IPS-20b (cell line): Measurements from ENCODE around the gene PAFAH1B1.

Experiments
- H3K27ac ChIP-seq: one replicate; pipeline ENCODE4 v1.5.1; 2013; ENCODE audit warnings: low read length
- H3K27me3 ChIP-seq: 2 replicates; pipeline ENCODE4 v1.6.1; 2013; ENCODE audit warnings: mild to moderate bottlenecking, low read length, inconsistent platforms; ENCODE audit not compliant: insufficient read depth
- H3K36me3 ChIP-seq: 2 replicates; pipeline ENCODE4 v1.6.1; 2013; ENCODE audit warnings: low read depth, mild to moderate bottlenecking, inconsistent platforms, low read length, moderate library complexity; ENCODE audit not compliant: insufficient read depth
- H3K4me1 ChIP-seq: 2 replicates; pipeline ENCODE4 v1.6.1; 2013; ENCODE audit warnings: mild to moderate bottlenecking, control low read depth, inconsistent platforms, low read length, moderate library complexity; ENCODE audit not compliant: insufficient read depth
- H3K4me3 ChIP-seq: 2 replicates; pipeline ENCODE4 v1.5.1; 2013; ENCODE audit warnings: mild to moderate bottlenecking, low read length, inconsistent platforms
- H3K9ac ChIP-seq: 2 replicates; pipeline ENCODE4 v1.6.1; 2013; ENCODE audit warnings: low read depth, mild to moderate bottlenecking, inconsistent platforms, low read length, moderate library complexity
- H3K9me3 ChIP-seq: 2 replicates; pipeline ENCODE4 v1.6.1; 2013; ENCODE audit warnings: mild to moderate bottlenecking, low read depth, low read length, inconsistent platforms; ENCODE audit not compliant: insufficient read depth

Gene PAFAH1B1

DNA sequence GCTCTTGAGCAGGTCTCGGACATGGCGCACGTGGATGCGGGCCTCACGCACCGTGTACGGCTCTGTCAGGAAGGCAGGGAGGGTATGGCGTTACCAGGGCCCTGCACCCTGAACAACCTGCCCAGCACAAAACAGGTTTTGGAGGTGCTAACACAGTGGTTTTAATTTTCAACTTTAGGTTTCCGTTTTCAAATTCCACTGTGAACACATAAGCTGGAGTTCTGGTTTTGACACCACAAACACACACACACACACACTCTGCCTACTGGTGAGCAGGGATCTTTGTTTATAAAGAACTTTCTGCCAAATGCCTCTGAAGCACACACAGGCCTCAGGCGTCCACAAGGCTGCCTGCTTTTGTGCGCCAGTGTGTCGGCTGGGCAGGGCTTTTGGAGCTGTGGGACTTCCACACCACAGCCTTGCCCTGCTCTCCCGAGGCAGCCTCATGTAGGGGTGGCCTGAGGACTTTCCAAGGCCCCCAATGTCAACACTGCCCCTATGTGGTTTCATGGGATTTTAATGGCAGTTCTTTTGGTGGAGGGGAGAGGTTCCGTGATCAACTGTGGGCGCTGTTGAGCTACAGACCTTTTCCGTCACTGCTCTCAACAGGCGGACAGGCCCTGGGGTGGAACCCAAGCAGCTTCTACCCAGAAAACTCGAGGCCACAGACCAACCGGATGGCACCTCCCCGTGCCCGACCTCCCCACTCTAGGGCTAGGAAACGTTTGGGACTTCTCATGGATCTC, 108.7 kb downstream of the PAFAH1B1 start:
- Histone ChIP-seq H3K27ac (no peak overlapping the region), H3K4me1 (no peaks in the 10 kb centered on the region), H3K36me3 (peaks cover 54% of the 10 kb centered on the region), H3K9me3 (no peaks in the 10 kb centered on the region), H3K27me3 (no peaks in the 10 kb centered on the region), H3K9ac (no peak overlapping the region), H3K4me3 (no peak overlapping the region)

DNA sequence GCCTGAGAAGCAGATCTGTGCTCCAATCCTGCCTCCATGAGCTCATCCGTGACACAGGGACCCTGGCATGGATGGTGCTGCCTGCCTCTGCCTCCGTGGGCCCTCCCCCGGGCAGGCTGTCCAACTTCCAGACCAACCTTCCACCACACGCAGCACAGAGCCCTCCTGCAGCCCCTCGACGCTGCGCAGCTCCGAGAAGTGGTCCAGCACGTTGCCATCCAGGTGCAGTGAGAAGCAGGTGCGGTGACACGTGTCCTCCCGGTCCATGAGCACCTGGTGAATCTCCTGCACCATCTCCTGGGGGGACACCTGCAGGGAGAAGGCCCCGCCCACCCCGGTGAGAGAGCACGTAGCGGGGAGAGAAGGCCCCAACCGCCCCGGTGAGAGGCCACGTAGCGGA, 109.7 kb downstream of the PAFAH1B1 start:
- H3K4me3 ChIP-seq = no peak overlapping the region
- H3K36me3 ChIP-seq = peaks cover 44% of the 10 kb centered on the region
- H3K9ac ChIP-seq = no peak overlapping the region
- H3K4me1 ChIP-seq = peaks cover 4% of the 10 kb centered on the region; the same call in 1 of the 2 replicates
- no peaks in the 10 kb centered on the region for H3K9me3 ChIP-seq
- no peaks in the 10 kb centered on the region for H3K27me3 ChIP-seq
- H3K27ac ChIP-seq = no peak overlapping the region

DNA sequence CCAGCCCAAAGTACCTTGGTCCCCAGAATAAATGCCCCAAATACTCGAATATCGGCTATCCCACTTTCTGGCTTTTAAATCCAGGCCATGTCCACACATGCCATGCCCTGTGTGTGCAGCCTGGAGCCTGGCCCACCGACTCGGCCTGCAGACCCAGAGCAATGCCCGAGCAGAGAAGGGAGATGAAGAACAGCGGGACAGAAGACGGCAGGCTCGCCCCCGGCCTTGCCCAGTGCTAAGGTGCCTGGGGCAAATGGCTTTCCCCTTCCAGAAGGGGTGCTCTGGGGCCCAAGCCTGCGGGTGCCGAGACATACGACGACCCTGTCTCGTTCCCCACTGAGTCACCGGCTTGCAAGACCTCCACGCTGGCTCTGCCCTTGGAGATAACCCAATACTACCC, 110.2 kb downstream of the PAFAH1B1 start:
- Histone ChIP-seq H3K36me3 (peaks cover 41% of the 10 kb centered on the region), H3K9ac (no peak overlapping the region)

DNA sequence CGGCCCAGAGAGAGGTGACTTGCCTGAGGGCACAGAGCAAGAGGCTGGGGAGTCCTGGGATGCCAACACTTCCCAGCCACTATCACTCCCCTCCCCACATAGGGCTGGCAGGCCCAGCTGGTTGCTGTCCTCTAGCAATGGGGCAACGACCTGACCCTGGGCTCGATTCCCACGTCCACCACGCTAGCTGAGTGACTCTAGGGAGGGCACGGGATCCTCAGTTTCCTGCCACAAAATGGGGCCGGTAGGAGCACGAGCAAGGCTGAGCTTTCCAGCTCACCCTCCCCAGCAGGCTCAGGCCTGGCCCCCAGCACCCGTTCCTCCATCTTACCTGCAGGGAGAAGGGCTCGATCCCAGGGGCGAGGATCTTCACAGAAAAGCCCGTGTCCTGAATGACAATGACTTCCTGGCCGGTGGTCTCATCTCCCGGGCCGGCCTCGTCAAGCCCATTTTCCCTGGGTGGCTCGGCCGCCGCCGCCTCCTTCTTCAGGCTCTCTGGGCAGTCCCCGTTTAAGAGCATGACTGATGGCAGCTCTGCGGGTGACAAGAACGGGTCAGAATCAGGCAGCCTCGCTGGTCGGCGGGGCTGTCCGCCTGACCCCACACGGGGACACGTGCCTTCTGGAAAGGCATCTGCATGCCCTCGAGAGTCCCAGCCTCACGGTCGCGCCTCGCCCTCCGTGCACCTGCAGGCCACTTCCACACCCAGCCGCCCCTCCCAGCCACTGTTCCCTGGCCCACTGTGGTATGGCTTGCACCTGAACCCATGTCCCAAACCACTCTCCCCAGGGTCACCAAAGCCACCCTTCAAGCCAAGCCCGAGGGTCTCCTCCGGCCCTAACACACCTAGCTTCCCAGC, 110.8 kb downstream of the PAFAH1B1 start:
- peaks cover 36% of the 10 kb centered on the region for H3K36me3 ChIP-seq
- no peak overlapping the region for H3K27ac ChIP-seq
- H3K9ac ChIP-seq = no peak overlapping the region
- H3K4me3 ChIP-seq = no peak overlapping the region
- H3K4me1 ChIP-seq = peaks cover 11% of the 10 kb centered on the region
- H3K27me3 ChIP-seq = no peaks in the 10 kb centered on the region
- no peaks in the 10 kb centered on the region for H3K9me3 ChIP-seq

More for the DNA sequence above, 110.2 kb downstream of the PAFAH1B1 start:
- no peaks in the 10 kb centered on the region for H3K27me3 ChIP-seq
- no peaks in the 10 kb centered on the region for H3K9me3 ChIP-seq
- H3K4me3 ChIP-seq = no peak overlapping the region
- peaks cover 6% of the 10 kb centered on the region; the same call in 1 of the 2 replicates for H3K4me1 ChIP-seq
- H3K27ac ChIP-seq = no peak overlapping the region

DNA sequence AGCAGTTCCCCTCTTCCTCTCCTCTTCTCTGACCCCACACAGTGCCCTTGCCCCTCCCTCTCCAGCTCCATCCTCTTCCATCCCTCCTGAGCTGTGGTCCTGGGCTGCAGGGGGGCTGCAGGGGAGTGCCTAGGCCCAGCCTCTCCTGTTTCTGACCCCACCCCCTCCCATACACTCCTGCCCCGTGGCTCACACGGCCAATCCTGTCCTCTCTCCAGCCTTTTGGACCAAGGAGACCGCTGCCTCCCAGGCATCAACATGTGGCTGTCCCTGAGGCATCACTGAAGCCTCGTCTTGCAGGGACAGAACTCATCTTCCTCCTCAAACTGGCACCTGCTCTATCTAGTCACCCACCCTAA, 111.4 kb downstream of the PAFAH1B1 start:
- H3K36me3 ChIP-seq = peaks cover 33% of the 10 kb centered on the region

DNA sequence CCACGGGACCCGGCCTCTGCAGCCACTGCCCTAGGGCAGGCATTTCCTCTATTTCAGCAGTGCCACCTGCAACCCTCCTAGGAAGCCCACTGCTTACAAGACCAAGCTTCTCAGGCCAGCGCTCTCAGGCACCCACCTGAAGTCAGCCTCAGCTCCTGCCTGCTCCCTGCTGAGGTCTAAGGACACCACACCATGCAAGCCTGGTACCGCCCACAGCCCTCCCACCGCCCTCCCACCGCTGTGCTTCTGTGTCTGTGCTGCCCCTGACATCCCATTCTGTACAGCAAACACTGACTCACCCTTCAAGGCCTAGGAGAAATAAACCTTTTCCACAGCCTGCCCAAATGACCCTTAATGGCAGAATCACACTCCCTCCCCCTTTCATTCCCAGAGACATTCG, 111.8 kb downstream of the PAFAH1B1 start:
- Histone ChIP-seq H3K36me3 (peaks cover 29% of the 10 kb centered on the region), H3K9ac (no peak overlapping the region), H3K27me3 (peaks cover 3% of the 10 kb centered on the region; the same call in 1 of the 2 replicates), H3K27ac (no peak overlapping the region), H3K9me3 (no peaks in the 10 kb centered on the region), H3K4me1 (peaks cover 14% of the 10 kb centered on the region), H3K4me3 (no peak overlapping the region)

More for the DNA sequence above, 111.4 kb downstream of the PAFAH1B1 start:
- Histone ChIP-seq H3K9ac (no peak overlapping the region), H3K27ac (no peak overlapping the region), H3K4me3 (no peak overlapping the region), H3K27me3 (no peaks in the 10 kb centered on the region), H3K9me3 (no peaks in the 10 kb centered on the region), H3K4me1 (peaks cover 14% of the 10 kb centered on the region)

DNA sequence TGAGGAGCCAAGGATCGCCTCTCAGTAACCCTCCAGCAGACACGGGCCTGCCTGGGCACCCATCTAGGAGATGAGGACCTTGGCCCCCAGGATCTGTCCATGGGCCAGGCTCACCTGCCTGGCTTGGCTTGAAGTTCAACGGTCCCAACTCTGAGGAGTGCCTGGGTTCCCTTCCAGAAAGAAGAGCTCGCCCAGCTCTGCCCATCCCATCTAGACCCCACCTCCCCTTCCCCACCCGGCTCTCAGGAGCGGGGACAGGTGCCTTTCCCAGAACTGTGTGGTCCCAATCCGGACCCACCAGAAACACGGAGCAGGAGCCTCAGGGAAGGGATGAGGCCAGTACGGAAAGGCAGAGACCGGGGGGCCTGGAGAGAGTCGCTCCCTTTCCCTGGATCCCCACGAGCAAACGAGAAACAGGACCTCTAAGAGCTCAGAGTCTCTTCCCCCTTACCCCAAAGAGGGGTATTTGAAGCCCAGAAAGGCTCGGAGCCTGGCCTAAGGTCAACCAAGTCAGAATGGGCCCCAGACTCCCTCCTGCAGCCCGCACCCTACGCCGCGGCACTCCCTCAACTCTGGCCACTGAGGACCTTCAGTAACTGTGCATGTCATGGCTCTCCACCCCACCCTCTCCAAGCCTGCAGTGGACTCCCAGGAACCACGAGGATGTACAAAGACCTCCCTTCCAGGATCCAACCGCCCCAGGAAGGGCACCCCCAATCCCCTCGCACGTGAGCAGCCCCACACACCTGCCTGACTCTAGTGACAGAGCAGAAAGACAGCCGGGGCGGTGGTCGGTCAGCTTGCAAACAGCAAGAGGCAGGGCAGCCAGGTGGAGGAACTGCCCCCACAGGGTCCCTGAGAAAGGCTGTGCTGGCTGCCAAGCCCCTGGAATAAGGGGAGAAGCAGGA, 112.7 kb downstream of the PAFAH1B1 start:
- no peak overlapping the region; the same call in 1 of the 2 replicates for H3K9ac ChIP-seq
- H3K36me3 ChIP-seq = peaks cover 21% of the 10 kb centered on the region
- H3K27ac ChIP-seq = no peak overlapping the region
- H3K4me1 ChIP-seq = peaks cover 14% of the 10 kb centered on the region
- H3K9me3 ChIP-seq = no peaks in the 10 kb centered on the region
- H3K27me3 ChIP-seq = peaks cover 12% of the 10 kb centered on the region
- H3K4me3 ChIP-seq = no peak overlapping the region

DNA sequence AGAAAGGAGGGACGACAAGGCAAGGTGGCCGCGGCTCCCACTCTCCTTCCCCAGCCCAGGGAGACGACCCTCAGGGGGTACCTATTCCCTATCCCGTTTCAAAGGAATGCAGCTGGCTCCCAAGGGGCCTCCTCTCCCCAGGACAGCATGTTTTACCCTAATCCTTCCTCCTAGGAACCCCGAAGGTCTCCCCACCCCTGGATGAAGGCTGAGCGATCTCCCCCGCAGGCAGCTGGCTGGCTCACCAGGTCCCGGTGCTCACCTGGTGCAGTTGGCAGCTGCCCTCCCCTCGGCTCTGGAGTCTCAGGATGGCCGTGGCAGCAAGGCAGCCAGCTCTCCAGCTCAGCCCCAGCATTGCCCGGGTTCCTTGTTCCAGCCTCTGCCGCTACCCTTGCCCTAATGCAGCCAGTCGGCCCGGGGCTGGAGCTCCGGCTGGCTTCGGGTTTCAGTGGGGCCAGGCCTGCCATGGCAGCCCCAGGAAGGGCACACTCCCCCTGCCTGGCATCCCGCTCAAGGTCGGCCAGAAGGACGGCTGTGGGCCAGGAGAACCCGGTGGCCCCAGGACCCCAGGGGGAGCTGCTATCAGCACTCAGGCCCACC, 113.6 kb downstream of the PAFAH1B1 start:
- Histone ChIP-seq H3K36me3 (peaks cover 13% of the 10 kb centered on the region; the same call in 1 of the 2 replicates), H3K4me1 (peaks cover 14% of the 10 kb centered on the region), H3K9me3 (no peaks in the 10 kb centered on the region), H3K27me3 (peaks cover 16% of the 10 kb centered on the region), H3K9ac (no peak overlapping the region), H3K27ac (no peak overlapping the region), H3K4me3 (no peak overlapping the region)

DNA sequence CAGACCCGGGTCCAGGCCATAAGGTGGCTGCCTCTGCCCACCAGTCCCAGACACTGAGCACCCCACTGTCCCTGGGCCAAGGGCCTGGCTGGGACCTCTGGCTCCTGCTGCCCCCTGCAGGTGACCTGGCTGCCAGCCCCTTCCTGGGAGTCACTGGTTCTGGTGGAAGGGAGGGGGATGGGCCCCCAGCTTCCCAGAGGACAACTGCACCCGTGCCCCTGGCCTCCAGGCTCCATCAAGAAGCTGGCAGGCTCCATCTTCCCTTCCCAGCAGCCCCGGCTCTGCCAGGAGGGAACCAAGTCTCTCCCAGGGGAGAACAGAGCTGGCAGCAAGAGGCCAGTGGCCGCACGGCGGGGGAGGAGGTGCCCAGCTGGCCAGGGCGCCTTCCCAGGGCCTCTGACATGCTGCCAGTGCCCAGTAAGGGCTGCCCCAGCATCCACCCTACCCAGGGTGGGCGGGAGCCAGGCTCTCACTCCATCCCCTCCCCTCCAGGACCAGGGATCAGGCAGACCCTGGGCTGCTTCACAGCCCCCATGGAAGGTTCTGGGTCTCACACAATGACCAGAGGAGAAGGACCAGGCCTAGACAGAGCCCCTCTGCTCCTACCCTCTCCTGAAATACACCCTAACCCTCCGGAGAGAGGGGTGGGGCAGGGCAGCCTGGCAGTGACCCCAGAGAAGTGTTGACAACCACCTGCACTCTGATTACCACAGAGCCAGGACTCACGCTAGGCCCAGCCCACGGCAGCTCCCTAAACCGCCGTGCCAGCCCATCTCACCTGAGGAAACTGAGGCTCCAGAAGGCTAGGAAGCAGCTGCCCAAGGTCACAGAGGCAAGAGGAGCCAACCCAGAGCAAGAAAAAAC, 114.5 kb downstream of the PAFAH1B1 start:
- Histone ChIP-seq H3K4me1 (peaks cover 20% of the 10 kb centered on the region), H3K4me3 (no peak overlapping the region), H3K36me3 (peaks cover 4% of the 10 kb centered on the region; the same call in 1 of the 2 replicates), H3K27me3 (peaks cover 25% of the 10 kb centered on the region), H3K9ac (no peak overlapping the region), H3K27ac (no peak overlapping the region), H3K9me3 (no peaks in the 10 kb centered on the region)

DNA sequence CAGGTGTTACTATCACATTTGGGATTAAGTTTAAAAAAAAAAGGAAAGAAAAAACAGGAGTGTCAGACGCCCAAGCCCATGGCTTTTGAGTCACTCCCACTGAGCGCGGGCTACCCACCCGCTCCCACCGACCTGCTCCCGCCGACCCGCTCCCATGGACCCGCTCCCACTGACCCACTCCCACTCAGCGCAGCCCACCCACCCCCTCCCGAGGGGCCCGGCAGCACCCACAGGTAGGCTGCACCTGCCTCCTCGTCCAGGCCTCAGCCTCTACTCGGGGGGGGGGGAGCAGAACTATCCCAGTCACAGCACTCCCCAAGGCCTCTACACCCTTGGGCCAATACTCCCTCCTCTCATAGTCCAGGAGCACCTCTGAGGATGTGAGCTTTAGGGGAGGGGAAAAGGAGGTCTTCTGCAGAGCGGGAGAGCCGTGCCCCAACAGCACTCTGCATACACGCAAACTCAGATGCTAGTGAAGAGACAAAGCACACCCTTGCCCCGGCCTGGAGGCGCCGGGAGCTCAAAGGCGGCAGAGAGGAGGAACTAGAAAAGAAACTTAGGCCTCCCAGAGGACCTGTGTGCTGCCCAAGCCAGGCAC, 115.2 kb downstream of the PAFAH1B1 start:
- H3K36me3 ChIP-seq = no peaks in the 10 kb centered on the region
- no peak overlapping the region for H3K9ac ChIP-seq
- H3K9me3 ChIP-seq = no peaks in the 10 kb centered on the region
- H3K4me3 ChIP-seq = no peak overlapping the region
- peaks cover 20% of the 10 kb centered on the region for H3K4me1 ChIP-seq
- no peak overlapping the region for H3K27ac ChIP-seq
- peaks cover 25% of the 10 kb centered on the region for H3K27me3 ChIP-seq
